ENCODE measurements around the gene SFRP2. TPM values are rescaled to one million over a fixed set of nuclear protein-coding genes. Genes with fewer than 3 reads are reported as not detected.

Gene SFRP2
- 10 to 100 TPM; 70.4 to 90.3 TPM for total RNA-seq

- H3K27me3 ChIP-seq (replicated peaks; ENCODE audit: insufficient read depth): peaks cover 16% of the 10 kb centered on the region
- no peak for ATAC-seq (ENCODE audit: insufficient number of reproducible peaks, low FRiP score, low read depth)
- DNase-seq (ENCODE audit: low spot score): no peak
Observed at GRCh38 chr4:153788413-153789276, at the start of gene SFRP2. Gene SFRP2 (minus strand): TSS chr4:153789083. CDS start chr4:153788835, 248 bp downstream.

GRCh38 chr4:153838564-153838963, 49.7 kb upstream of the SFRP2 start:
- no peaks in the 10 kb centered on the region for H3K36me3 ChIP-seq
- no peak overlapping the region for H3K4me3 ChIP-seq
- no peaks in the 10 kb centered on the region for H3K4me1 ChIP-seq (ENCODE audit: control insufficient read depth in 1 of 2, low read depth in 2 of 2)
- H3K27me3 ChIP-seq (replicated peaks; ENCODE audit: insufficient read depth): no peaks in the 10 kb centered on the region
- ATAC-seq (ENCODE audit: insufficient number of reproducible peaks, low FRiP score, low read depth) (no peak), DNase-seq (ENCODE audit: low spot score) (no peak)
- peaks cover 3% of the 10 kb centered on the region for H3K9me3 ChIP-seq
- no peak overlapping the region for H3K27ac ChIP-seq
- no peak for TF ChIP-seq CTCF (IDR thresholded peaks at IDR 0.05)

More at GRCh38 chr4:153788413-153789276, at the start of gene SFRP2:
- Histone ChIP-seq H3K27ac (peak within 1 kb of the TSS in 1 of 2 donors; percentile 30), H3K4me1 (ENCODE audit: control insufficient read depth in 1 of 2, low read depth in 2 of 2) (peaks cover 18 to 43% of the 10 kb centered on the region in 2 donors), H3K36me3 (no peaks in the 10 kb centered on the region), H3K9me3 (no peaks in the 10 kb centered on the region), H3K4me3 (peak within 1 kb of the TSS; percentile 68)
- no peak for TF ChIP-seq CTCF (IDR thresholded peaks at IDR 0.05)

GRCh38 chr4:153834901-153835300, 46.0 kb upstream of the SFRP2 start:
- Histone ChIP-seq H3K4me3 (no peak overlapping the region), H3K36me3 (no peaks in the 10 kb centered on the region), H3K27ac (no peak overlapping the region), H3K9me3 (no peaks in the 10 kb centered on the region), H3K27me3 (replicated peaks; ENCODE audit: insufficient read depth) (no peaks in the 10 kb centered on the region), H3K4me1 (ENCODE audit: control insufficient read depth in 1 of 2, low read depth in 2 of 2) (no peaks in the 10 kb centered on the region)
- no peak for TF ChIP-seq CTCF (IDR thresholded peaks at IDR 0.05)
- DNase-seq (ENCODE audit: low spot score): no peak
- no peak for ATAC-seq (ENCODE audit: insufficient number of reproducible peaks, low FRiP score, low read depth)

- no peak for ATAC-seq (ENCODE audit: insufficient number of reproducible peaks, low FRiP score, low read depth)
- H3K4me3 ChIP-seq: no peak overlapping the region
- no peak overlapping the region for H3K27ac ChIP-seq
- H3K9me3 ChIP-seq: no peaks in the 10 kb centered on the region
- no peak for TF ChIP-seq CTCF (IDR thresholded peaks at IDR 0.05)
- DNase-seq (ENCODE audit: low spot score): no peak
- no peaks in the 10 kb centered on the region for H3K27me3 ChIP-seq (replicated peaks; ENCODE audit: insufficient read depth)
- H3K36me3 ChIP-seq: no peaks in the 10 kb centered on the region
- no peaks in the 10 kb centered on the region for H3K4me1 ChIP-seq (ENCODE audit: control insufficient read depth in 1 of 2, low read depth in 2 of 2)
Observed at GRCh38 chr4:153832720-153833287, 43.9 kb upstream of the SFRP2 start.

- Histone ChIP-seq H3K4me3 (no peak overlapping the region), H3K27me3 (replicated peaks; ENCODE audit: insufficient read depth) (no peaks in the 10 kb centered on the region), H3K4me1 (ENCODE audit: control insufficient read depth in 1 of 2, low read depth in 2 of 2) (no peaks in the 10 kb centered on the region), H3K36me3 (no peaks in the 10 kb centered on the region), H3K9me3 (no peaks in the 10 kb centered on the region), H3K27ac (no peak overlapping the region)
- no peak for TF ChIP-seq CTCF (IDR thresholded peaks at IDR 0.05)
- DNase-seq (ENCODE audit: low spot score) (no peak), ATAC-seq (ENCODE audit: insufficient number of reproducible peaks, low FRiP score, low read depth) (no peak)
Observed at GRCh38 chr4:153832054-153832453, 43.2 kb upstream of the SFRP2 start.
